WTC11 (cell line): ENCODE results near the gene DPYSL4.

Source experiments
- AFF4 ChIP-seq: sonication (generic); formaldehyde crosslinking; IDR thresholded peaks from 2 replicates; pipeline ENCODE4 v1.8.1; 2023; ENCODE audit warnings: mild to moderate bottlenecking, missing genetic modification reagents, borderline replicate concordance
- ATF2 ChIP-seq: sonication (generic); formaldehyde crosslinking; IDR thresholded peaks from 2 replicates; pipeline ENCODE4 v1.8.1; 2022; ENCODE audit warnings: low read depth, missing genetic modification reagents, borderline replicate concordance
- CREB1 ChIP-seq: sonication (generic); formaldehyde crosslinking; IDR thresholded peaks from 2 replicates; pipeline ENCODE4 v1.8.0; 2023; ENCODE audit warnings: mild to moderate bottlenecking, missing genetic modification reagents
- CREM ChIP-seq: sonication (generic); formaldehyde crosslinking; IDR thresholded peaks from 2 replicates; pipeline ENCODE4 v1.8.1; 2022; ENCODE audit warnings: mild to moderate bottlenecking, missing genetic modification reagents, moderate library complexity
- CTCF ChIP-seq: fragments of 200-600 bp; IDR thresholded peaks from 2 replicates; pipeline ENCODE4 v1.8.0; 2022; ENCODE audit warnings: antibody characterized with exemption
- HMGXB4 ChIP-seq: sonication (generic); formaldehyde crosslinking; IDR thresholded peaks from 2 replicates; pipeline ENCODE4 v1.8.1; 2023; ENCODE audit warnings: mild to moderate bottlenecking, moderate library complexity, missing genetic modification reagents
- IRF2 ChIP-seq: sonication (generic); formaldehyde crosslinking; IDR thresholded peaks from 2 replicates; pipeline ENCODE4 v1.8.0; 2022; ENCODE audit warnings: low read depth, missing genetic modification reagents, borderline replicate concordance
- MAX ChIP-seq: sonication (generic); formaldehyde crosslinking; IDR thresholded peaks from 2 replicates; pipeline ENCODE4 v1.8.0; 2022; ENCODE audit warnings: mild to moderate bottlenecking, missing genetic modification reagents
- PRDM15 ChIP-seq: sonication (generic); formaldehyde crosslinking; IDR thresholded peaks from 2 replicates; pipeline ENCODE4 v1.8.0; 2022; ENCODE audit warnings: missing genetic modification reagents
- PRRX2 ChIP-seq: fragments of 250-450 bp; sonication (Bioruptor Pico); IDR thresholded peaks from 2 replicates; pipeline ENCODE4 v1.8.0; 2021; ENCODE audit warnings: mild to moderate bottlenecking
- TP53 ChIP-seq: sonication (generic); formaldehyde crosslinking; IDR thresholded peaks from 2 replicates; pipeline ENCODE4 v1.8.1; 2023; ENCODE audit warnings: mild to moderate bottlenecking, missing genetic modification reagents
- ZNF232 ChIP-seq: sonication (generic); formaldehyde crosslinking; IDR thresholded peaks from 2 replicates; pipeline ENCODE4 v1.8.0; 2022; ENCODE audit warnings: mild to moderate bottlenecking, missing genetic modification reagents

- no peak for TF ChIP-seq MAX (CRISPR knock-in tag)
- TF ChIP-seq CTCF, result no peak
- no peak for TF ChIP-seq PRDM15 (CRISPR knock-in tag)
- no peak for TF ChIP-seq HMGXB4
- no peak for TF ChIP-seq CREB1 (CRISPR knock-in tag)
- no peak for TF ChIP-seq PRRX2 (CRISPR knock-in tag)
- TF ChIP-seq IRF2 (CRISPR knock-in tag), result no peak
- no peak for TF ChIP-seq ATF2 (CRISPR knock-in tag)
- TF ChIP-seq CREM (CRISPR knock-in tag), result no peak
- TF ChIP-seq ZNF232 (CRISPR knock-in tag), result no peak
- no peak for TF ChIP-seq AFF4 (CRISPR knock-in tag)
- TF ChIP-seq TP53 (CRISPR knock-in tag), result no peak
These were observed 47.2 kb upstream of the DPYSL4 start for GRCh38 chr10:132139526-132139925.
